GM12891 (cell line): ENCODE results near the gene CP.

Source experiments
- POLR2A ChIP-seq: IDR thresholded peaks from 2 replicates; pipeline ENCODE4 v1.6.1; 2011; ENCODE audit warnings: low read depth, low read length, control low read depth
- TAF1 ChIP-seq: IDR thresholded peaks from 2 replicates; pipeline ENCODE4 v1.6.1; 2011; ENCODE audit warnings: low read depth, low read length, control low read depth

DNA sequence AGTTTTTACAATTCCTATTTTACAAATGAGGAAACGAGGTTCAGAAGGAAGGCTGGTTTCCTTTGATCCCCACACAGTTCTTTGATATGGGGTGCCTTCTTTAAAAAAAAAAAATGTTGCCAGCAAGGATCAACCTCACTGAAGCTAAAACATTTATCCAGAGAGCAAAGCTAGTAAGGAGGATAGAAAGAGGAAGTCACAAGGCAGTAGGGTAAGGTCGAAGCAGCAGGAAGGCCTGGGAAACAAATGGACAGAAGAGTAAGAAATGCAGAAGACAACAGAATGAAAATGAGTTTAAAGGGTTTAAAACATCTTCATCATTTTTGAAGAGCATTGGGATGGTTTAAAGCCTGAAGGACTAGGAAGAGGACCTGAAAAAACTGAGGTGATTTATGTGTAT is 30.6 kb upstream of the CP start:
- TF ChIP-seq TAF1 (no peak), POLR2A (no peak)
